ENCODE data around the gene IL22RA2. TPM values are rescaled to one million over a fixed set of nuclear protein-coding genes. Genes with fewer than 3 reads are reported as not detected.
A peak's percentile ranks its signal among the peaks of the same experiment; 100 is the strongest.

Gene IL22RA2
- total and polyA plus RNA-seq, 9 of the 15 experiments (the other 6 are each of a cell fraction or from before 2014, with no cell fraction given) = 0.03 TPM; not detected in 8

- TF ChIP-seq NCOR1 (IDR thresholded peaks at IDR 0.05) = peak; percentile 26; the same call in 1 of the 2 replicates
- no peak for TF ChIP-seq DNMT1 (IDR thresholded peaks at IDR 0.05)
- TF ChIP-seq KHSRP (IDR thresholded peaks at IDR 0.05) = no peak
- no peak for TF ChIP-seq SIN3B (IDR thresholded peaks at IDR 0.05; ENCODE audit: low read depth)
- 0 out of 2 replicates have a peak, but pooled peaks have one; percentile 56 for TF ChIP-seq TRIM28 (IDR thresholded peaks at IDR 0.05)
These were observed 54.0 kb downstream of the IL22RA2 start (continued) for GRCh38 chr6:137119196-137120104.

- no peaks in the 10 kb centered on the region; the same call in 1 of the 2 replicates for H3K9me3 ChIP-seq (replicated peaks; ENCODE audit: control insufficient read depth, insufficient read depth, low read depth, low read length)
- CTCF ChIA-PET (ENCODE audit: low intra/inter-chr PET ratio) = no interaction called here
- no peak for FAIRE-seq
These were observed 55.9 kb downstream of the IL22RA2 start for GRCh38 chr6:137117581-137117980.

More at GRCh38 chr6:137117581-137117980, 55.9 kb downstream of the IL22RA2 start:
- intact Hi-C loops (cut with micrococcal nuclease) (no loop called here), in situ Hi-C loops (cut with MboI) (no loop called here)
- Histone ChIP-seq H3K9me1 (ENCODE audit: control insufficient read depth, insufficient read depth, low read length) (no peaks in the 10 kb centered on the region), H2AFZ (ENCODE audit: low read depth, low read length) (no peak overlapping the region), H3K4me3 (no peak overlapping the region), H3K4me1 (replicated peaks in 1 of 2; ENCODE audit: control insufficient read depth in 2 of 2, insufficient read depth in 2 of 2, low read length in 2 of 2) (no peaks in the 10 kb centered on the region), H3K36me3 (ENCODE audit: control insufficient read depth, insufficient read depth, low read length) (no peaks in the 10 kb centered on the region), H3K27ac (ENCODE audit: extremely low read depth, low read depth, low read length) (no peak overlapping the region), H3K9ac (ENCODE audit: insufficient read depth in 1 of 2, low read depth in 2 of 2, low read length in 2 of 2) (no peak overlapping the region), H3K4me2 (ENCODE audit: insufficient read depth, low read length) (no peak overlapping the region), H4K20me1 (replicated peaks; ENCODE audit: control insufficient read depth, insufficient read depth, low read length) (no peaks in the 10 kb centered on the region), H3K79me2 (ENCODE audit: control insufficient read depth, insufficient read depth, low read length) (no peaks in the 10 kb centered on the region), H3K27me3 (ENCODE audit: control insufficient read depth in 2 of 2, insufficient read depth in 2 of 2, low read length in 2 of 2) (no peaks in the 10 kb centered on the region)
- WGBS (ENCODE audit: insufficient coverage, low coverage, missing lambda C conversion rate) = 0% methylated on average over 2 of the region's 2 CpGs
- no peak for TF ChIP-seq ZSCAN32 (CRISPR knock-in tag; IDR thresholded peaks at IDR 0.05)
- DNase-seq (ENCODE audit: extremely low read depth in 1 of 4, low spot score in 3 of 4) (no peak), ATAC-seq (no peak)
- BruUV-seq (replicated peaks) = no TSS peak
- POLR2A ChIA-PET = no interaction called here

All from K562 (cell line).